ENCODE measurements around the gene IFNL3. TPM values are rescaled to one million over a fixed set of nuclear protein-coding genes. Genes with fewer than 3 reads are reported as not detected.
"Not testable (repeated sequence)": the region's sequence is repeated elsewhere in the genome, so short reads cannot be mapped to it uniquely, and the experiment has no call there.

IFNL3 gene
- total RNA-seq, 1 donor from 2014 or later: not detected

DNA sequence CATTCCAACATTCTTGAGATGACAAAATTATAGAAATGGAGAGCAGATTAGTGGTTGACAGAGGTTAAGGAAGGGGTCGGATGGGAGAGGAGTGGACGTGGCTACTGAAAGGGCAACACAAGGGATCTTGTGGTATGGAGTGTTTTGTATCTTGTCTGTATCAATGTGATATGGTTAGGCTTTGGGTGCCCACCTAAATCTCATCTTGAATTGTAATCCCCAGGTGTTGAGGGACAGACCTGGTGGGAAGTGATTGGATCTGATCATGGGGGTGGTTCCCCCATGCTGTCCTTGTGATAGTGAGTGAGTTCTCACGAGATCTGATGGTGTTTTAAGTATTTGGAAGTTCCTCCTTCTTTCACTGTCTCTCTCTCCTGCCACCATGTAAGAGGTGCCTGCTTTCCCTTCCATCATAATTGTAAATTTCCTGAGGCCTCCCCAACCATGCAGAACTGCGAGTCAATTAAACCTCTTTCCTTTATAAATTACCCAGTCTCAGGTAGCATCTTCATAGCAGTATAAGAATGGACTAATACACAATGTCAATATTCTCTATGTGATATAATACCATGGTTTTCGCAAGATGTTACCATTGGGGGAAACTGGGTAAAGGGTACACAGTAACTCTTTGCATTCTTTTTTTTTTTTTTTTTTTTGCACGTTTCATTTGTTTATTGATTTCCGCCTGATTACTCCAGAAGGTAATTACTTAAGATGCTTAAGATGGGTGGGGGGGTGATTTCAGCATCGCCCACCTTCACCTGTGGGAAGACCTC lies 8.8 kb upstream of the IFNL3 start:
- DNase-seq (ENCODE audit: low read depth in 2 of 2): no peak

DNA sequence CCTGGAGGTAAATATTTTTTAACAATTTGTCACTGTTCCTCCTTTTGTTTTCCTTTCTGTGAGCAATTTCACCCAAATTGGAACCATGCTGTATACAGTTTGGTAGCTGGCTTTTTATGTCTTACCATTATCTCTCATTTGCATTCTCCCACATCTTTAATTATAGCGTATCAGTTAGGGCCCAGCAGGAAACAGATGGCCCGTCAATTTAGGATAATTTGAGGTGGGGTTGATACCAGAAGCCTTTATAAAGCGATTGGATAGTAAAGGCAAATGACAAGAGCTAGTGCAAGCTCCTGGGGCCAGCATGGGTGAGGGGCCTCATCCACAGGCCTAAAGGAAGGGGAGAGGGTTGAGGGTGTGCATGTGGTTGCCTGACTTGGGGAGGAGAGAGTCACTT lies 7.7 kb upstream of the IFNL3 start:
- DNase-seq (ENCODE audit: low read depth in 2 of 2): no peak

DNA sequence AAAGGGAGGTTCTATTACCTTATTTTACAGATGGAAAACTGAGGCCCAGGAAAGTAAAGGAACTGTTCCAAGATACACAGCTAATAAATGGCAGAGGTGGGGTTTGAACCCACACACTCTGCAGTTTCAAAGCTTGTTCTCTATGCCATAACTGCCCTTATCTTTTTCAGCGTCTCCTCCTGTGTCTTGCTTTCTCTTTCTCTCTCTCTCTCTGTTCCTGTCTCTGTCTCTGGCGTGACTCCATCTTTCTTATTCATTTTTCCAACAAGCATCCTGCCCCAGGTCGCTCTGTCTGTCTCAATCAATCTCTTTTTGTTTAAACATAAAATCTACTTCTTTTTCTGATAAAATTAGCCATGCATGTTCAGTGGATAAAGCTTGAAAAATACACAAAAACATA lies 7.0 kb upstream of the IFNL3 start:
- DNase-seq (ENCODE audit: low read depth in 2 of 2): no peak

DNA sequence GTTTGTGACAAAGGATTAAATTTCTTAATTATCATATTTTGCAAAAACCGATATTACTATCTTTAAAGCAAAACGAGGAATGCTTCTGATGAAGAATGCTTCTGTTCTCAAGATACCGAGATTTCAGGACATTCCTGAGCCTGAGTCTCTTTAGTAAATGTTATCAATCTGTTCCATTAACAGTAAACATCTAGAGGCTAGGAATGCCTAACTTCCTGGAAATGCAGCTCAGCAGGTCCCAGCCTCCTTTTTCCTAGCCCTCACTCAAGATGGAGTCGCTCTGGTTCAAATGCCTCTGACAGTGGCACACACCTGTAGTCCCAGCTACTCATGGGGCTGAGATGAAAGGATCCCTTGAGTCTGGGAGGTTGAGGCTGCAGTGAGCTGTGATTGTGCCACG lies 6.3 kb upstream of the IFNL3 start:
- no peak for DNase-seq (ENCODE audit: low read depth in 2 of 2)

DNA sequence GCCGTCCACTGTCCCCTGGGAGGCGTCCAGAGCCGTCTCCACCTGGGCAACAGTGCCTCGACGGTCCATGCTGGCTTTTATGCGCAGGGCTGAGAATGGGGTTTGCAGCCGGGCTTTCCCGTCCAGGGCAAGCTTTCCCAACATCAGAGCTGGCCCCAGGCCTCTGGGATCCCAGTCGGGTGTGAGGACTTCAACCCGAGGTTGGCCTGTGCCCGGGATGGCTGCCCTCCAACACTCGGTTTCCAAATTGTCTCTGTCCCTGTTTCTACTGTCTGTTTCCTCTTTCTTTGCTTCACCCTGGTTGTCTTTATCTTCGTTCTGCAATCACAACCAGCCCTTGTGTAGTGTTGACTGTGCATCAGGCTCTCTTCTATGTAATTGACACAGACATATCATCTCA lies 4.0 kb upstream of the IFNL3 start, which contains the start of gene IFNL4:
Gene IFNL4 (minus strand): TSS at position 51 of the 400 bp plus-strand sequence.
- DNase-seq (ENCODE audit: low read depth in 2 of 2): no peak

DNA sequence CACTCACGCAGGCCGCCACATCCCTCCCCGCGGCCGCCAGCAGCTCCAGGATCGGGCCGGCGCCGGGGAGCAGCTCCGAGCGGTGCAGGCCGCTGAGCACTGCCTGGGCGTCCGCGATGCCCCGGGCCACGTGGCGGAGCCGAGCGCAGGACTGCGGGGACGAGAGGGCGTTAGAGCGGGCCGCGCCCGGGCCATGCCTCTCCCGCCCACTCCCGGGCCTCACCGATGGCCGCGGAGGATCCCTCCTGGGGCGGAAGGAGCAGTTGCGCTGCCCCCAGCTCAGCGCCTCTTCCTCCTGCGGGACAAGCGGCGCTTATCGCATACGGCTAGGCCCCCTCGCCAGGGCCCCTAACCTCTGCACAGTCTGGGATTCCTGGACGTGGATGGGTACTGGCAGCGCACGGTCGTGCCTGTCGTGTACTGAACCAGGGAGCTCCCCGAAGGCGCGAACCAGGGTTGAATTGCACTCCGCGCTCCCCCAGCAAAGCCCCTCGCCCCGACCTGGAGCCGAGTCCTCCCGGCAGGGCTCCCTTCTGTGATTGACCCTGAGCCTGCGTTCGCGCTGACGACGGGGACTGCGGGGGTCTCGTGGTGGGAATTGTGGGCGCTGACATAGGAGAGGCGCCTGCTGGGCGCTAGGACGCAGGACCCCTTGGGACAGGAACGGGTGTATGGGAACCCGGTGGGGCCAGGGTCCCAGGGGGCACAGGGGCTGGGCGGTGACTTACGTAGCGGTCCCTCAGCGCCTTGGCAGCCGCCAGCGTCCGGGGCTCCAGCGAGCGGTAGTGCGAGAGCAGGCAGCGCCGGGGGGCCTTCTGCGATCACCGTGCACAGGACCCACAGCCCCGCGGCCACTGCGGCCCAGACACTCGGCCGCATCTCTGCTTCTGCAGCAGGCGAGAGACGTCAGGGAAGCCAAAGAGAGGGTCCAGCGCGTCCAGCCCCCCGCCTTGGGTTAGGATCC lies 3.2 kb upstream of the IFNL3 start:
- DNase-seq (ENCODE audit: low read depth in 2 of 2): peak in 1 of 2 donors; percentile 11

DNA sequence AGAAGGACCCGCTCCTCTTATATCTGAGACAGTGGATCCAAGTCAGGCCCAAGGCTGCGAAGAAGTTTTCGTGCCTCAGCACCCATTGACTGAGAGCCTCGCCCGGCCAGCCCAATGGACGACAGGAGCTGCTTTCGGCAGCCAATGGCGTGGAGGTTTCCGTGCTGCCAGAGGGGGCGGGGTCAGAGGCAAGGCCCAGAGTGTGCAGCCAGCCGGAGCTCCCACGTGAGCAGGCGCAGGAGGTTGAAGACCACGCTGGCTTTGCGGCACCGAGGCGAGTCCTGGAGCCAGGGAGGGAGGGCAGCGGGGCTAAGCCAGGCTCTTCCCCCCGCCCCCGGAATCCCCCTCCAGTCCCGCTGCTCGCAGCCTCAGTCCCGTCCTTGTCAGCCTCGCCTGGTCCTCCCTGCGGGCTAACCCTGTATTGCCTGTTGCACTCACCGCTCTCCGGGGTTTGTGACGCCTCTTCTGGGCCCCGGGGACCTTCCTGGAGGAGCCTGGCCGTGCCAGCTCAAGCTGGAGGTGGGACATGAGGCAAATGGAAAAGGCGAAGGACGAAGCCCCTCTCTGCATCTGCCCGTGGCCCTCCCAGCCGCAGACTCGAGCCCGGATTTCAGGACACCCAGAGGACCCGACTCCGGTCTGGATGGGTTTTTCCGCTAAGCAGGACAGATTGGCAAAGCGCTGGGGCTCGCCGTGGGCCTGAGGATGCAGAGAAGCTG lies 2.3 kb upstream of the IFNL3 start:
- DNase-seq (ENCODE audit: low read depth in 2 of 2): peak; percentile 34 to 53

DNA sequence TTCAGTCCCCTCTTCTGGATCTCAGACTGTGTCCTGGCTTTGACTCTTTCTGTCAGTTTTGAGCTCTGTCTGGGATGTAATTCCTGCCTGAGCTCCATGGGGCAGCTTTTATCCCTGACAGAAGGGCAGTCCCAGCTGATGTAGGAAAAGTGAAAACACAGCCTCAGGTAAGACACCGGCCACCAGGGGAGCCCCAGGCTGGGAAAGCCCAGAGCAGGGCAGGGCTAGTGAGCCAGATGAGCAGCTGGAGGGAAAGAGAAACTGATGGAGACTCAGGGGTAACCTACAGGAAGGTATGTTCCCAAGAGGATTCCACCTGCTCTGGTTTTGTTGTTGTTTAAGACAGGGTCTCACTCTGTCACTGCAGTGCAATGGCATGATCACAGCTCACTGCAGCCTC lies 360 bp upstream of the IFNL3 start:
- not testable (repeated sequence) for DNase-seq (ENCODE audit: low read depth in 2 of 2)

DNA sequence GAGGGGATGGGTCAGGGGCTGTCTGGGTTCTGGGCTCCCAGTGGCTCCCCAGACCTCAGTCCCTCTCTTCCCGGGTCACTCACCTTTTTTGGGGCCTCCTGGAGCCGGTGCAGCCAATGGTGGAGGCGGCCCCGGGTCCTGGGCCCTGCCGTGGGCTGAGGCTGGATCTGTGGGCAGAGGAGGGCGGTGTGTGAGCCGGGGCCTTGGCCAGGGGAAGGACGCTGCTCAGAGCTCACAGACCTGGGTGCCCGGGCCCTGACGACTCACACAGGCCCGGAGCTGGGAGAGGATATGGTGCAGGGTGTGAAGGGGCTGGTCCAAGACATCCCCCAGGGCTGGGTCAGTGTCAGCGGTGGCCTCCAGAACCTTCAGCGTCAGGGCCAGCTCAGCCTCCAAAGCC lies 1.1 kb downstream of the IFNL3 start:
- not testable (repeated sequence) for DNase-seq (ENCODE audit: low read depth in 2 of 2)

DNA sequence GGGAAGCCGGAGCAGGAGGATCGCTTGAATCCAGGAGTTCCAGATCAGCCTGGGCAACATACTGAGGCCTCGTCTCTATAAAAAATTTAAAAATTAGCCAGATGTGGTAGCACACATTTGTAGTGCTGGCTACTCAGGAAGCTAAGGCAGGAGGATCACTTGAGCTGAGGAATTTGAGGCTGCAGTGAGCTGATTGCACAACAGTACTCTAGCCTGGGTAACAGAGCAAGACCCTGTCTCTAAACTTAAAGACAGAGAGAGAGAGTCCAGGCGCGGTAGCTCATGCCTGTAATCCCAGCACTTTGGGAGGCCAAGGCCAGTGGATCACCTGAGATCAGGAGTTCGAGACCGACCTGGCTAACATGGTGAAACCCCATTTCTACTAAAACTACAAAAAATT lies 4.4 kb downstream of the IFNL3 start:
- DNase-seq (ENCODE audit: low read depth in 2 of 2): no peak

DNA sequence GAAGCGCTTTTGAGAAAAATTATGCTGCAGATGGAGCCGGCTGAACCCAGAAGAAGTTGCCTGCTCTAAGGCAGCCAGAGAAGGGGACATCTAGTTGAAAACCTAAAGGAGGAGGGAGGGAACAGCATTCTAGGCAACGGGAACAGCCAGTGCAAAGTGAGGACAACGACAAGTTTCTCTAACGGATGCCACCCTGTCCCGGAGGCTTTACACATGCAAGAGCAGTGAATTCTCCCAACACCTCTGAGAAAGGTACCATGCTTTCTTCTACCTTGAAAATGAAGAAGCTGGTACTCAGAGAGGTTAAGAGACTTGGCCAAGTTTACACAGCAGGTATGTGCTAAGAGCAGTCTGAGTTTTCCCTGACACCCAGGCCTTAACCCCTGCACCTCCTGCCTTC lies 5.9 kb downstream of the IFNL3 start:
- DNase-seq (ENCODE audit: low read depth in 2 of 2): no peak

DNA sequence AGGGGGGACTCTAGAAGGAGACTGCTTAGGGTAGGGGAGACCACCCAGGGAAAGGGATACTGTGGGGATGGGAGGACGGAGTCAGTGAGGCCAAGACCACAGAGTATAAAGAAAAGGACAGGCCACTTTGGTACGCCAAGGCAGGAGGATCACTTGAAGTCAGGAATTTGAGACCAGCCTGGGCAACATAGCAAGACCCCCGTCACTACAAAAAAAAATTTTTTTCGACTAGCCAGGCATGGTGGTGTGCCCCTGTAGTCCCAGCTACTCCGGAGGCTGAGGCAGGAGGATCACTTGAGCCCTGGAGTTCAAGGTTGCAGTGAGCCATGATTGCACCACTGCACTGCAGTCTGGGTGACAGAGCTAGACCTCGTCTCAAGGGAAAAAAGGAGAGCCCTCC lies 6.6 kb downstream of the IFNL3 start:
- no peak for DNase-seq (ENCODE audit: low read depth in 2 of 2)

DNA sequence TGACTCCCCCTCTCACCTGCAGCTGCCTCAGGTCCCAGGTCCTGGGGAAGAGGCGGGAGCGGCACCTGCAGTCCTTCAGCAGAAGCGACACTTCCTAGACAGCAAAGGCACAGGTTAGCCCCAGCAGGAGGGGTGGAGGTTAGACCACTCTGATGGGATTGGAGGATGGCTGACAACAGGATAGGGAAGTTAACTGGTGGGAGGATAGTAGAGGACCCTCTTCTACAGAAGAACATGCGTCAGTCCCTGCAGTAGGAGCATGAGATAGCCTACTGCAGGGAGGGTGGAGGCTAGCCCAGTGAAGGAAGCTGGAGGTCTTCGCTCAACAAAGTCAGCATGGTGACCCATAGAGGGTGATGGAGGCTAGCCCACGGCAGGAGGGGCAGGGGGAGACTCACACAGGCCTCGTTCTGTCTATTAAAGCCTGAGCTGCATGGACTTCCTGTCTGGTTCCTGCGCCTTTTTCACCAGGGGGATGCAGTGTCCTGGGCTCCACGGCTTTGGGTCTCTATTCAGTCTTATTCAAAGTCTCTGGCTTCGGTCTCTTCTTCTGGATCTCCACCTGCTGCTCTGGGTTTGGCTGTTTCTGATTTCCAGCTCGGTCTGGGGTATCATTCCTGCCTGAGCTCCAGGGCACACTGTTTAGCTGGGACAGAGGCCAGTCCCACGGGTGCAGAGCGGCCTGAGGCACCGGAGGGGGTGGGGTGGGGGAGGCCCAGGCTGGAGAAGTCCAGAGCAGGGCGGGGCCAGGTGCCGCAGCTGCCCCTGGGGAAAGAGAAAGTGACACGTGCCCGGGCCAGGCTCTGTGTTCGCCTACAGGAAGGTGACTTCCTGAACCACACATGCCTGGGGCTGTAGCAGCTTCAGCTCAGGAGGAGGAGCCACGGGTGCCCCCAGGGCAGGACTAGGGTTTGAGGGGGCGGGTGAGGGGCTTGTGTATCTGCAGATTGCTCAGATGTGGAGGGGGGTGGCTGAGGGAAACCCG lies 7.3 kb downstream of the IFNL3 start:
- peak in 1 of 2 donors; percentile 42 for DNase-seq (ENCODE audit: low read depth in 2 of 2)

DNA sequence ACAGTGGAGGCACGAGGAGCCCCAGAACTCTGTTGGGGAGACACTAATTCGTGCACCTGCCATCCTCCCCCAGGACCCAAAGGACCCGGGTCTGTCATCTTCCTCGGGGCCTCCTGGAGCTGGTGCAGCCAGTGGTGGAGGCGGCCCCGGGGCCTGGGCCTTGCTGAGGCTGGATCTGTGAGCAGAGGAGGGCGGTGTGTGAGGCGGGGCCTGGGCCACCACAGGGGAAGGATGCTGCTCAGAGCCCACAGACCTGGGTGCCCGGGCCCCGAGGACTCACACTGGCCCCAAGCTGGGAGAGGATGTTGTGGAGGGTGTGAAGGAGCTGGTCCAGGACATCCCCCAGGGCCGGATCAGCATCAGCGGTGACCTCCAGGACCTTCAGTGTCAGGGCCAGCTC lies 8.3 kb downstream of the IFNL3 start:
- no peak for DNase-seq (ENCODE audit: low read depth in 2 of 2)

DNA sequence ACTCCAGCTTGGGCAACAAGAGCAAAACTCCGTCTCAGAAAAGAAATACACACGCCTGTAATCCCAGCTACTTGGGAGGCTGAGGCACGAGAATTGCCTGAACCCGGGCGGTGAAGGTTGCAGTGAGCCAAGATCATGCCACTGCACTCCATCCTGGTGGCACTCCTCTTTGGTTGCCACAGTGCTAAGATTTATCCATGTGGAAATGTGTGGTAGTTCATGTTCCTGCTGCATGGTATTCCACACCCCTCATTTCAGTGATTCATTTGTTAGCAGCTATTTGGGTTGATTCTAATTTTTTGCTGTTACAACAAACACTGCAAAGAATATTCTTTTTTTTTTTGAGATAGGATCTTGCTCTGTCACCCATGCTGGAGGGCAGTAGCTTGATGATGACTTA lies 12.1 kb downstream of the IFNL3 start:
- no peak for DNase-seq (ENCODE audit: low read depth in 2 of 2)

DNA sequence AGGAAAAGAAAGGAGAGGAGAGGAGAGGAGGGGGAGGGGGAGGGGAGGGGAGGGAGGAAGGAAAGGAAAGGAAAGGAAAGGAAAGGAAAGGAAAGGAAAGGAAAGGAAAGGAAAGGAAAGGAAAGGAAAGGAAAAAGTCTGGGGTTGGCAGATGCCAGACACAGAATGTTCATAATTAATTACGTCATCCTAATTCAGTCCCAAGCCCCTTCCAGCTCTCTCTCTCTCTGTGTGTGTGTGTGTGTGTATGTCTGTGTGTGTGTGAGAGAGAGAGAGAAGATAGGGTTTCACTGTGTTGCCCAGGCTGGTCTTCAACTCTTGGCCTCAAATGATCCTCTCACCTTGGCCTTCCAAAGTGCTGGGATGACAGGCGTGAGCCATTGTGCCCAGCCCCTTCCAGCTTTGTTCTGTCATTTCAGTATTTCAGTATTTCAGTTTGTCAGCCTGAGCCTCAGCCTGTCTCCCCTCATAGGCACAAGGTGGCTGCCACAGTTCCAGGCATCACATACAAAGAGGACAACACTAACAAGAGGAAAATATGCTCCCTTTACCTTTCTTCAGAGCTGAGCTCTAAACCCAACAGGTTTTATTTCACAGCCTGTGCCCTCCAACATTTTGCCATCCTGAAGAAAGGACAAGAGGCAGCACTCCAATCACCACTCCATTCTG lies 14.6 kb downstream of the IFNL3 start:
- no peak for DNase-seq (ENCODE audit: low read depth in 2 of 2)

DNA sequence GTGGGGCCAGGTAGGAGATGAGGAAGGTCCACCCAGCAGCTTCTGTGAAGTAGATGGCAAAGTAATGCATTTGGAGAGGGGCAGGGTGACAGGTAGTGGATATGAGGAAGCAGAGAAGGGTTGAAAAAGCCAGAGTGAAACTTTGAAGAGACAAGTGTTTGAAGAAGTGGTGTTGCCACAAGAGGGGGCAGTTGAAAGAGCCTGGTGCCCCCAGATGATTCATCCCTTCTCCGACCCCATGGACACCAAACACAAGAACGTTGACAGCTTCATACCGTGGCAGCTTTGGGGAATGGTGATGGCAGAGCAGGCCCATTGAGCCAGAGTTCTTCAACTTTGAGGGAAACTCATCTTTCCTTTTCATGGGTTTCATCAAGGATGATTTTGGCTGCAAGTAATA lies 19.9 kb downstream of the IFNL3 start:
- no peak for DNase-seq (ENCODE audit: low read depth in 2 of 2)

DNA sequence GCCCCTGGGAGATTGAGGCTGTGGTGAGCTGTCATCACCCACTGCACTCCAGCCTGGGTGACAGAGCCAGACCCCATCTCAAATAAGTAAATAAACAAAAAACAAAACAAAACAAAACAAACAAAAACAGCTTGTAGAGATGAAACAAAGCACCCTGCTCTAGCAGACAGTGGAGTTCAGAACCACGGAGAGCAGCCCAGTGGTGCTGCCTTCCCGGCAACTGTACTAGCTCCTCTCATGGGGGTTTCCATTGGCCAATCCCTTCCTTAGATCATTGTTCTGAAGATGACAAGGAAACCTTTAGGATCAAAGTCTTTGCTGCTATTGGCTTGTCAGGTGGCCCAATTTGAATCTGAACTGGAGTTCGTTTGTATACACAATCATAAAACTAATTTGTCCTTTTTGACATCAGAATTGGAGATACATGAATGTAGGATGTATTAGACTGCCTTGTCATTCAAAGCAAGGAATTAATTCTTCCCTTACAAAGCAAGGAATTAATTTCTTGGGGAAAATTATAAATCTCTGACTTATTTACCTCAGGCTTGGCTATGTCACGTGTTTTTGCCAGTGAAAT lies 21.0 kb downstream of the IFNL3 start:
- peak; percentile 47 to 57 for DNase-seq (ENCODE audit: low read depth in 2 of 2)

DNA sequence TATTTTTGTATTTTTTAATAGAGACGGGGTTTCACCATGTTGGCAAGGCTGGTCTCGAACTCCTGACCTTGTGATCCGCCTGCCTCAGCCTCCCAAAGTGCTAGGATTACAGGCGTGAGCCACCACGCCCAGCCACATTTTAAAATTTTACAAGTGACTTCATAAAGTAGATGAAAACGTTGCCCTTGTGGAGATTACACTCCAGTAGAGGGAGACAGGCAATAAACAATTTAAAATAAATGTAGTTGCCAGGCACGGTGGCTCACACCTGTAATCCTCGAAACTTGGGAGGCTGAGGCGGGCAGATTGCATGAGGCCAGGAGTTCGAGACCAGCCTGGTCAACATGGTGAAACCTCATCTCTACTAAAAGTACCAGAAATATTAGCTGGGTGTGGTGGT lies 25.7 kb downstream of the IFNL3 start:
- DNase-seq (ENCODE audit: low read depth in 2 of 2): not testable (repeated sequence)
